Neural cell (in vitro differentiated cells): ENCODE data around the gene GPR6.

Experiments used
- CTCF ChIP-seq: fragments of 450-650 bp; IDR thresholded peaks from 2 replicates; pipeline ENCODE4 v1.5.1; 2014; ENCODE audit warnings: antibody characterized with exemption, mild to moderate bottlenecking, moderate library complexity; ENCODE audit not compliant: poor library complexity, severe bottlenecking
- EP300 ChIP-seq: fragments of 450-650 bp; conservative IDR thresholded peaks from 2 replicates; pipeline ENCODE4 v1.6.1; 2014; ENCODE audit warnings: antibody characterized with exemption, mild to moderate bottlenecking, moderate library complexity; ENCODE audit not compliant: poor library complexity, severe bottlenecking
- EZH2 ChIP-seq: fragments of 200-600, 300-800 bp; shearing (Covaris generic), sonication (generic); IDR thresholded peaks from 2 replicates; pipeline ENCODE4 v1.6.1; 2014; ENCODE audit warnings: antibody characterized with exemption, low read length, borderline replicate concordance, mild to moderate bottlenecking; ENCODE audit not compliant: insufficient read depth, poor library complexity, severe bottlenecking
- POLR2AphosphoS5 ChIP-seq: IDR thresholded peaks from 2 replicates; pipeline ENCODE4 v1.6.1; 2012
- RAD21 ChIP-seq: fragments of 450-650 bp; conservative IDR thresholded peaks from 2 replicates; pipeline ENCODE4 v1.6.1; 2014; ENCODE audit warnings: antibody characterized with exemption, mild to moderate bottlenecking, moderate library complexity
- REST ChIP-seq: IDR thresholded peaks from 2 replicates; pipeline ENCODE4 v1.6.1; 2012; ENCODE audit warnings: borderline replicate concordance
- SMC3 ChIP-seq: fragments of 450-650 bp; conservative IDR thresholded peaks from 2 replicates; pipeline ENCODE4 v1.6.1; 2014; ENCODE audit warnings: antibody characterized with exemption, mild to moderate bottlenecking, moderate library complexity; ENCODE audit not compliant: poor library complexity
- TAF1 ChIP-seq: IDR thresholded peaks from 2 replicates; pipeline ENCODE4 v1.6.1; 2012; ENCODE audit warnings: low read depth

GRCh38 chr6:109987196-109987595 lies 9.1 kb downstream of the GPR6 start:
- no peak for TF ChIP-seq CTCF
- TF ChIP-seq RAD21, result no peak
- no peak for TF ChIP-seq SMC3
- no peak for TF ChIP-seq TAF1
- TF ChIP-seq EZH2, result no peak
- no peak for TF ChIP-seq POLR2AphosphoS5
- no peak for TF ChIP-seq REST
- no peak for TF ChIP-seq EP300
